B cell (primary cell): Measurements from ENCODE around the gene PHLPP1. TPM values are rescaled to one million over a fixed set of nuclear protein-coding genes. Genes with fewer than 3 reads are reported as not detected.
A peak's percentile ranks its signal among the peaks of the same experiment; 100 is the strongest.

Source experiments
- ATAC-seq: fragments of 200-7000 bp; cut with Tn5 transposase; one replicate; pipeline ENCODE4 v1.10.0; 2021; ENCODE audit warnings: low read depth, mild to moderate bottlenecking, moderate number of reproducible peaks, moderate library complexity
- CTCF ChIA-PET: fragments of 350-600 bp; sonication (Branson Sonifier 250); formaldehyde crosslinking; loops from one replicate; lab custom pipeline; 2021; ENCODE audit warnings: antibody characterized with exemption, inconsistent platforms; lab: Charles Lee
- POLR2A ChIA-PET: fragments of 350-600 bp; sonication (Branson Sonifier 250); formaldehyde crosslinking; loops from one replicate; lab custom pipeline; 2021; ENCODE audit warnings: antibody characterized with exemption; lab: Charles Lee
- DNase-seq: peaks from one replicate; pipeline ENCODE4 v3.0.0; 2013
- H2AFZ ChIP-seq: 2 replicates; pipeline ENCODE4 v1.6.1; 2012; ENCODE audit warnings: mild to moderate bottlenecking, low read depth, low read length; ENCODE audit not compliant: insufficient read depth, poor library complexity, severe bottlenecking
- H3K27ac ChIP-seq, 2 donors: 1 replicate in 1 of 2; 2 replicates in 1 of 2; pipeline ENCODE4 v1.5.1; 2012 to 2013; ENCODE audit warnings: low read length in 2 of 2, mild to moderate bottlenecking in 2 of 2, moderate library complexity in 1 of 2
- H3K27me3 ChIP-seq, 4 experiments: fragments of 200-600 bp in 1 of 4; sonication (generic) in 1 of 4; replicated peaks in 1 of 4; 1 replicate in 2 of 4; 2 replicates in 2 of 4; pipeline versions ENCODE4 v1.6.1 to v1.7.0; 2013 to 2016; ENCODE audit warnings: low read length in 3 of 4, mild to moderate bottlenecking in 2 of 4, mixed read lengths in 1 of 4, moderate library complexity in 1 of 4; ENCODE audit not compliant: insufficient read depth in 4 of 4, control insufficient read depth in 3 of 4; ENCODE audit errors: control extremely low read depth in 1 of 4
- H3K36me3 ChIP-seq, 2 experiments: replicated peaks in 1 of 2; 1 replicate in 1 of 2; 2 replicates in 1 of 2; pipeline versions ENCODE4 v1.6.1 to v1.7.1; 2013; ENCODE audit warnings: low read length in 1 of 2; ENCODE audit not compliant: insufficient read depth in 2 of 2, control insufficient read depth in 1 of 2; ENCODE audit errors: control extremely low read depth in 1 of 2, extremely low read depth in 1 of 2
- H3K4me1 ChIP-seq, 2 donors: fragments of 200-600 bp in 1 of 2; sonication (generic) in 1 of 2; 1 replicate in 1 of 2; 2 replicates in 1 of 2; pipeline versions ENCODE4 v1.5.1 to v1.6.1; 2013 to 2017; ENCODE audit warnings: low read length in 2 of 2; ENCODE audit not compliant: control insufficient read depth in 2 of 2, insufficient read depth in 2 of 2
- H3K4me2 ChIP-seq: replicated peaks from 2 replicates; pipeline ENCODE3; 2012; ENCODE audit warnings: mild to moderate bottlenecking, low read depth, low read length; ENCODE audit not compliant: poor library complexity, severe bottlenecking
- H3K4me3 ChIP-seq, 5 experiments: fragments of 200-600 bp in 1 of 5; sonication (generic) in 1 of 5; 1 replicate in 3 of 5; 2 replicates in 2 of 5; pipeline versions ENCODE4 v1.5.1 to v1.7.0; 2011 to 2016; ENCODE audit warnings: low read length in 4 of 5, mild to moderate bottlenecking in 4 of 5, low read depth in 2 of 5, control low read depth in 1 of 5, moderate library complexity in 1 of 5; ENCODE audit not compliant: insufficient read depth in 1 of 5; ENCODE audit errors: control extremely low read depth in 1 of 5, extremely low read depth in 1 of 5
- H3K79me2 ChIP-seq: fragments of 200-600 bp; sonication (generic); one replicate; pipeline ENCODE4 v1.6.0; 2016; ENCODE audit warnings: low read length; ENCODE audit not compliant: control insufficient read depth, insufficient read depth
- H3K9ac ChIP-seq: fragments of 200-600 bp; sonication (generic); 2 replicates; pipeline ENCODE4 v1.6.1; 2017; ENCODE audit warnings: mild to moderate bottlenecking, low read length, moderate library complexity
- H3K9me3 ChIP-seq, 3 donors: one replicate each; pipeline versions ENCODE4 v1.6.1 to v1.7.1; 2013; ENCODE audit warnings: low read length in 2 of 3; ENCODE audit not compliant: control insufficient read depth in 2 of 3, insufficient read depth in 1 of 3; ENCODE audit errors: control extremely low read depth in 1 of 3
- H4K20me1 ChIP-seq: 2 replicates; pipeline ENCODE4 v1.6.0; 2012; ENCODE audit warnings: mild to moderate bottlenecking, low read length; ENCODE audit not compliant: insufficient read depth, control insufficient read depth, poor library complexity, severe bottlenecking
- H3K27ac Mint-ChIP-seq: one replicate; pipeline ENCODE4 v1.8.0; 2021; ENCODE audit warnings: mixed read lengths
- H3K27me3 Mint-ChIP-seq: one replicate; pipeline ENCODE4 v1.8.0; 2021; ENCODE audit warnings: mixed read lengths
- H3K4me1 Mint-ChIP-seq: one replicate; pipeline ENCODE4 v1.8.0; 2021; ENCODE audit warnings: mixed read lengths
- H3K4me3 Mint-ChIP-seq: one replicate; pipeline ENCODE4 v1.8.0; 2021; ENCODE audit warnings: mixed read lengths
- H3K9me3 Mint-ChIP-seq: one replicate; pipeline ENCODE4 v1.8.0; 2022; ENCODE audit warnings: mixed read lengths; ENCODE audit not compliant: insufficient read depth
- EZH2 ChIP-seq: IDR thresholded peaks from 2 replicates; pipeline ENCODE4 v1.6.1; 2012; ENCODE audit warnings: borderline replicate concordance, low read depth, mild to moderate bottlenecking, moderate library complexity, low read length; ENCODE audit not compliant: insufficient read depth, poor library complexity, severe bottlenecking
- WGBS: methylation state at CpG from one replicate; pipeline ENCODE4 v1.1.5; 2013; ENCODE audit warnings: missing lambda C conversion rate; ENCODE audit not compliant: insufficient coverage; 5-methylcytosine and 5-hydroxymethylcytosine counted together
- intact Hi-C: fragments of 100-400 bp; cut with micrococcal nuclease; formaldehyde crosslinking; loops from one replicate; pipeline ENCODE4 v1.10.0; 2022
- polyA plus RNA-seq: library from polyadenylated mRNA; depleted of rRNA; stranded (reverse); fragments of >200 nt; gene quantifications from 2 replicates; pipeline ENCODE4 v1.2.3, GENCODE V29; 2012
- total RNA-seq, 2 donors: library from RNA; stranded (reverse); fragments of 120-200 nt in 1 of 2; gene quantifications; 1 replicate in 1 of 2; 2 replicates in 1 of 2; pipeline versions ENCODE4 v1.2.3 to v1.2.4, GENCODE V29; 2013 to 2022
- TF ChIP-seq, protein P1 (sequence below): fragments of 200-600 bp; IDR thresholded peaks from one replicate; pipeline ENCODE4 v1.8.0; 2022; ENCODE audit warnings: antibody characterized with exemption, mild to moderate bottlenecking

Gene PHLPP1
- total and polyA plus RNA-seq, 2 donors (not counting 1 experiment from before 2014, with no cell fraction given) = 3.0 to 20.7 TPM

DNA sequence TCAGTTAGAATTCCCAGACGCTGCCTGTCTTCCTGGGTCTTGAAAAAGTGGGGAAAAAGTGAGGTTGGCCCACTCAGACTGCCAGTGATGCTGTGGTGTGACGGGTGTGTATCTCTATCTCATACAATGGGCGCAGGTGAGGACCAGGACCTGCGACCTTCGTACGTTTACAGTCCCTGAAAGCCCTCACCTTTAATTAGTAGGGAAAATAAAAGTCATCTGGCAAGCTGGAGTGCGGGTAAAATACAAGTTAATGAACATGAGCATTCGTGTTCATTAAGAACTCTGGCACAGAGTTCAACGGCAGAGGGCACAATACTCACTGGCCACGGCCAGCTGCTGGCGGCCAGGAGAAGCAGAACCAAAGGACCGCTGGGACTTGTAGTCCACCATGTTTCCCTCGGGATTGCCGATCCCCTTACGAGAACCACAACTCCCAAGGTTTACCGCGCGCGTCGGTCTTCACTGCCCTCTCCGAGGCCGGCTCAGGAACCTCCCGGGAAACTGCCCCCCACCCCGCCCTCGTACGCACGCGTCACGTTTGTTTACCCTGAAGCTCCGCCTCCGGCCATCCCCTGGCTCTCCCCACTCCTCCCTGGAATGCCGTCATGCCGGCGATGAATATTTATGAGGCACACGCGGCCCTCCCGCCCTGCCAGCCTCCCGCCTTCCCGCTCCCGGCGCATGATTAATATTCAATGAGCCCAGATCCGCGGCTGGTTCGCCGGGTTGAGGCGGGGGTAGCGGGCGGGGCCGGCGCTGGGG, 488 bp upstream of the PHLPP1 start:
- ChIA-PET CTCF (interaction anchor here (0.6 to 5.4 kb wide), 18 partner anchors 11 to 1249 kb away, joined by 3 to 62 read pairs (median 3); partner anchors contain the start of genes PIGN and RELCH), POLR2A (interaction anchor here (1.1 to 1.7 kb wide), 5 partner anchors 131 to 1256 kb away, joined by 3 to 11 read pairs (median 4); partner anchors contain the start of genes VPS4B and ZCCHC2)
- intact Hi-C loops = loop anchor here (1.0 to 10.0 kb wide), 14 partner anchors 16 to 724 kb away; partner anchors contain the start of genes KDSR, TNFRSF11A and ZCCHC2
- peak overlapping the region; percentile 85 to 92 for H3K27ac ChIP-seq
- TF ChIP-seq, protein P1, sequence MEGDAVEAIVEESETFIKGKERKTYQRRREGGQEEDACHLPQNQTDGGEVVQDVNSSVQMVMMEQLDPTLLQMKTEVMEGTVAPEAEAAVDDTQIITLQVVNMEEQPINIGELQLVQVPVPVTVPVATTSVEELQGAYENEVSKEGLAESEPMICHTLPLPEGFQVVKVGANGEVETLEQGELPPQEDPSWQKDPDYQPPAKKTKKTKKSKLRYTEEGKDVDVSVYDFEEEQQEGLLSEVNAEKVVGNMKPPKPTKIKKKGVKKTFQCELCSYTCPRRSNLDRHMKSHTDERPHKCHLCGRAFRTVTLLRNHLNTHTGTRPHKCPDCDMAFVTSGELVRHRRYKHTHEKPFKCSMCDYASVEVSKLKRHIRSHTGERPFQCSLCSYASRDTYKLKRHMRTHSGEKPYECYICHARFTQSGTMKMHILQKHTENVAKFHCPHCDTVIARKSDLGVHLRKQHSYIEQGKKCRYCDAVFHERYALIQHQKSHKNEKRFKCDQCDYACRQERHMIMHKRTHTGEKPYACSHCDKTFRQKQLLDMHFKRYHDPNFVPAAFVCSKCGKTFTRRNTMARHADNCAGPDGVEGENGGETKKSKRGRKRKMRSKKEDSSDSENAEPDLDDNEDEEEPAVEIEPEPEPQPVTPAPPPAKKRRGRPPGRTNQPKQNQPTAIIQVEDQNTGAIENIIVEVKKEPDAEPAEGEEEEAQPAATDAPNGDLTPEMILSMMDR = peak; percentile 77
- no peak for TF ChIP-seq EZH2
- 1% methylated on average over 45 of the region's 50 CpGs for WGBS
- H3K4me1 ChIP-seq = peaks cover 15 to 18% of the 10 kb centered on the region in 2 donors
- Mint-ChIP-seq H3K4me1 (peaks cover 34% of the 10 kb centered on the region), H3K27ac (peak overlapping the region; percentile 97), H3K9me3 (no peaks in the 10 kb centered on the region), H3K4me3 (peak overlapping the region; percentile 95), H3K27me3 (no peaks in the 10 kb centered on the region)
- ATAC-seq = peak; percentile 81
- no peaks in the 10 kb centered on the region for H4K20me1 ChIP-seq
- H3K4me2 ChIP-seq = peak overlapping the region; percentile 73
- no peaks in the 10 kb centered on the region for H3K79me2 ChIP-seq
- peak overlapping the region; percentile 91 for H2AFZ ChIP-seq
- H3K27me3 ChIP-seq = no peaks in the 10 kb centered on the region
- peak overlapping the region; percentile 83 for H3K9ac ChIP-seq
- DNase-seq = peak; percentile 96
- no peaks in the 10 kb centered on the region for H3K36me3 ChIP-seq
- H3K4me3 ChIP-seq = peak overlapping the region; percentile 6 to 85 (median 75)
- H3K9me3 ChIP-seq = no peaks in the 10 kb centered on the region
